Effector memory CD4-positive, alpha-beta T cell (primary cell): ENCODE results near the gene KRT2.
A peak's percentile ranks its signal among the peaks of the same experiment; 100 is the strongest.

Source experiments
- DNase-seq, 3 donors: peaks; one replicate each; pipeline ENCODE4 v3.0.0-alpha.2; 2020
- H3K27ac ChIP-seq: 2 replicates; pipeline ENCODE4 v1.7.0; 2013; ENCODE audit warnings: mild to moderate bottlenecking, low read length, moderate library complexity; ENCODE audit not compliant: insufficient read depth, poor library complexity, severe bottlenecking
- H3K27me3 ChIP-seq: replicated peaks from 2 replicates; pipeline ENCODE4 v1.7.0; 2013; ENCODE audit warnings: mild to moderate bottlenecking, low read length; ENCODE audit not compliant: insufficient read depth, control insufficient read depth, poor library complexity, severe bottlenecking
- H3K36me3 ChIP-seq: 2 replicates; pipeline ENCODE4 v1.7.0; 2013; ENCODE audit warnings: mild to moderate bottlenecking, low read length, moderate library complexity; ENCODE audit not compliant: control insufficient read depth, insufficient read depth
- H3K4me1 ChIP-seq: 2 replicates; pipeline ENCODE4 v1.7.0; 2013; ENCODE audit warnings: low read length, mild to moderate bottlenecking; ENCODE audit not compliant: control insufficient read depth, insufficient read depth, poor library complexity, severe bottlenecking
- H3K4me3 ChIP-seq: 2 replicates; pipeline ENCODE4 v1.7.0; 2013; ENCODE audit warnings: low read length, low read depth, mild to moderate bottlenecking; ENCODE audit not compliant: insufficient read depth, poor library complexity, severe bottlenecking
- H3K9me3 ChIP-seq: 2 replicates; pipeline ENCODE4 v1.7.0; 2013; ENCODE audit warnings: mild to moderate bottlenecking, low read length, moderate library complexity; ENCODE audit not compliant: control insufficient read depth

Gene KRT2

DNA sequence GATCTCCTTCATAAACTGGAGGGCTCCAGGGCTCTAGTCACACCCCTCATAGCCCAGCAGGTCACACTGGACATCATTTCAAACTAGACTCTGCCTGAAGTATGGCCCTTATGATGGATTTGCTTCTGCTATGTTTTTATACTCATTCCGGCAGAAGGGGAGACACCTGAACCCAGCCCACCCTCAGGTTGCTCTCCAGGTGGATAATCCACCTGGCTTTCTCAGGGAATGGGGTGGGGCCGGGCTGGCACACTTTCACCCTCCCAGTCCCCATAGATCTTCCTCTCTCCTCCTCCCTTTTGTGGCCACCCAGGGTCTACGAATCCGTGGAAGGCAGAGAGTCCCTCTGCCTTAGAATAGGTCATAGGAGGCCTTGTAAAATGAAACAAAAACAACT lies 23.9 kb downstream of the KRT2 start:
- Histone ChIP-seq H3K9me3 (no peaks in the 10 kb centered on the region), H3K27ac (no peak overlapping the region), H3K4me3 (no peak overlapping the region), H3K36me3 (no peaks in the 10 kb centered on the region), H3K4me1 (peaks cover 14% of the 10 kb centered on the region), H3K27me3 (no peaks in the 10 kb centered on the region)
- DNase-seq, result no peak

DNA sequence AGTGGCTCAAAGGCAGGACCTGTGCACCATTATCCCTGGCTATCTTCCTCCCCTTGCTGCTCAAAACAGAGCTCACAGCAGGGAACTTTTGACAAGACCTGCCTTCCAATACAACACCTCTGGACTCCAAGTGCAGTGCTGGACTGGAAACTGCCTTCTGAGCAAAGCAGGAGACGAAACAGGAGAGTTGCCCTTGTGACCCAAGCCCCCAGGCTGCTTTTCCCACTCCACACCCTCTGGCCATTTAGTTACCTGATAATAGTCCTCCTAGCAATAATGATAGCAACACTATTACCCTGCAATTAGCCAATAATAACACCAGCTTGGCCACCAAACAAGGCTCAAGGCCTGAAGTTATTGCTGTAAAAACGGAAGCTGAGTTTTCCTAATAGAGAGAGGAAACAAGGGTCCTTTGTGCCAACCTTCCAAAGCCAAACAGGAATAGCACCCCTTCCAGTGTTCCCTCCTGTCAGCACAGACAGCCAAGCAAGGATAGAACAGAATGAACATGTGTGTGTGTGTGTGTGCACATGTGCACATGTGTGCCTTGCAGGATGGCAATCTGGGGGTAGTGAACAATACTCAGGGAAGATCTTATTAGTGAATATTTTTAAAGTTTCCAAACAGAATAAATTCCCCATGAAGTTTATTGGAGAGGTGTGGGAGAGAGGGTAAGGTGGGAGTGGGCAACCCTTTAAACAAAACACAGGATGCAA lies 24.5 kb downstream of the KRT2 start:
- Histone ChIP-seq H3K27me3 (no peaks in the 10 kb centered on the region), H3K27ac (no peak overlapping the region)
- DNase-seq, result no peak

DNA sequence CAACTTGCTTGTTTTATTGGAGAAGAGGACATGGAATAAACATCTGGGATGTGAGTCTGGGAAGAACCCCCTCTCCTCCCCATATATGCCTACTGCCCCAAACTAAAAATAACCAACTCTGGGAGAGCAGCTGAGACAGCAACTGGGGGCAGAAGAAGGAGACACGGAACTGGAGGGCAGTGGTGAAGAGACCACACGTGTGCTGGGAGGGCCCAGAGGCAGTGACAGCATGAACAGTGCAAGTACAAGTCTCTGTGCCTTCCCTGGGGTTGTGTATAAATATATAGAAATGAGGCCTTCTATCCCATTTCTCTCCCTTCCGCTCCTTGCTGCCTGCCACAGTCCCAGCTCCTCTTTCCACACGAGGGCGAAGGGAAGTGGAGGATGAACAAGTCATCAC lies 29.7 kb downstream of the KRT2 start:
- no peaks in the 10 kb centered on the region for H3K36me3 ChIP-seq
- no peak overlapping the region for H3K27ac ChIP-seq
- H3K4me3 ChIP-seq, result no peak overlapping the region
- no peak for DNase-seq
- H3K4me1 ChIP-seq, result no peaks in the 10 kb centered on the region
- no peaks in the 10 kb centered on the region for H3K27me3 ChIP-seq
- H3K9me3 ChIP-seq, result no peaks in the 10 kb centered on the region

More for the DNA sequence above, 24.5 kb downstream of the KRT2 start:
- Histone ChIP-seq H3K4me1 (peaks cover 14% of the 10 kb centered on the region), H3K36me3 (no peaks in the 10 kb centered on the region), H3K4me3 (no peak overlapping the region), H3K9me3 (no peaks in the 10 kb centered on the region)

DNA sequence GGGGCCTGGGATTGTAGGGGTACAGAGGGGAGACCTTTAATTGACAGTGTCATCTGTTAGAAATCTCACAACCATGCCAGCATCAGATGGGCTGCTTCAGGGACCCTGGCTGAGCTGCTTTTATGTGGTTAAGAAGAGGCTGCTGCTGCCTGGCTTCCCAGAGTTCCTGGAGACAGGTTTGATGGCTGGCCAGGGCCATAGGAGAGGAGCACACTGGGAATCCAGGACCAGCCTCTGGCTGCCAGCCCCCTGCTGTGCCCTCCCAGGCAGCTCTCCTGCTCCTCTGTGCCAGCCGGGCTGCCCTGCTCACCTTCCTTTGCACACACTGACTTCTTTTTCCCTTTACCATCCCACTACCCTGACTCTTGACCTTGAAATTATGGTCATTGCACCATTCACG lies 33.1 kb downstream of the KRT2 start:
- no peaks in the 10 kb centered on the region for H3K27me3 ChIP-seq
- peaks cover 16% of the 10 kb centered on the region for H3K4me1 ChIP-seq
- no peak overlapping the region for H3K4me3 ChIP-seq
- H3K27ac ChIP-seq, result no peak overlapping the region
- no peak for DNase-seq
- no peaks in the 10 kb centered on the region for H3K36me3 ChIP-seq
- no peaks in the 10 kb centered on the region for H3K9me3 ChIP-seq

DNA sequence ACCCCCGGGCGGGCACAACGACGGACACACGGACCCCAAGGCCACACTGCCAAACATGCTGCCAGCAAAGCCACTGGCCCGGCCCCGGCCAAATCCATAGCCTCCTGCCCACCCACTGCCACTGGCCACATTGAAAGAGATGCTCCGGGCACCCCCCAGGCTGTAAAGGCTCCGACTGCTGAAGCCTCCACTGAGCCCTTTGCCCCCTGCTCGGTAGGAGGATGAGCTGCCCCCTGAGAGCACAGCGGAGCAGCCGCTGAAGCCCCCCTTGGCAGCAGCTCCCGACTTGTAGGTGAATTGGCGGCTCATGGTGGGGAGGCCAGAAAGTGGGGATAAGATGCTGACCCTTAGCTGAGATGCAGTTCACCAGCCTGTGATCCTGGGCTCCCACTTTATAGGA lies 33.8 kb downstream of the KRT2 start, which contains the start of gene KRT73:
Gene KRT73, minus strand, starts transcription at position 344 of the 400 bp plus-strand sequence. Its CDS starts 35 bp downstream, at position 309.
- DNase-seq, result no peak
- Histone ChIP-seq H3K4me1 (peaks cover 16% of the 10 kb centered on the region), H3K4me3 (no peak within 1 kb of the TSS), H3K36me3 (no peaks in the 10 kb centered on the region), H3K9me3 (no peaks in the 10 kb centered on the region), H3K27ac (no peak within 1 kb of the TSS), H3K27me3 (no peaks in the 10 kb centered on the region)

DNA sequence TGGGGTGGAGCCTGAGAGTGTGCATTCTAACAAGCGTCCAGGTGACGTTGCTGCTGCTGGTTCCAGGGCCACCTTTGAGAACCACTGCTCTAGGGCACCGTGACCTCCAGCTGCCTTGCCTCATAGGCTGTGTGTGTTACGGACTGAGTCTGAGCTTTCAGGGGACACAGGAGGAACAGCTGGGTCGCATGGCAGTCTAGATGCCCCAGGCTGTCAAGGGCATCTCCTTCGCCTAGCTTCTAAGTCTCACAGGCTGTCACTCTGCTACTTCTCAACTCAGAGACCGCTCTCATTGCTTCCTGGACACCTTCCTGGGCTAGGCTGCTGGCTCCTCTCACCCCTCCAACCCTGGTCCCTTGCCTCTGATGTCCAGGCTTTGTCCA lies 34.6 kb downstream of the KRT2 start:
- DNase-seq, result no peak
- H3K36me3 ChIP-seq, result no peaks in the 10 kb centered on the region
- H3K4me3 ChIP-seq, result no peak overlapping the region
- peaks cover 16% of the 10 kb centered on the region for H3K4me1 ChIP-seq
- no peaks in the 10 kb centered on the region for H3K9me3 ChIP-seq
- H3K27ac ChIP-seq, result no peak overlapping the region
- no peaks in the 10 kb centered on the region for H3K27me3 ChIP-seq

DNA sequence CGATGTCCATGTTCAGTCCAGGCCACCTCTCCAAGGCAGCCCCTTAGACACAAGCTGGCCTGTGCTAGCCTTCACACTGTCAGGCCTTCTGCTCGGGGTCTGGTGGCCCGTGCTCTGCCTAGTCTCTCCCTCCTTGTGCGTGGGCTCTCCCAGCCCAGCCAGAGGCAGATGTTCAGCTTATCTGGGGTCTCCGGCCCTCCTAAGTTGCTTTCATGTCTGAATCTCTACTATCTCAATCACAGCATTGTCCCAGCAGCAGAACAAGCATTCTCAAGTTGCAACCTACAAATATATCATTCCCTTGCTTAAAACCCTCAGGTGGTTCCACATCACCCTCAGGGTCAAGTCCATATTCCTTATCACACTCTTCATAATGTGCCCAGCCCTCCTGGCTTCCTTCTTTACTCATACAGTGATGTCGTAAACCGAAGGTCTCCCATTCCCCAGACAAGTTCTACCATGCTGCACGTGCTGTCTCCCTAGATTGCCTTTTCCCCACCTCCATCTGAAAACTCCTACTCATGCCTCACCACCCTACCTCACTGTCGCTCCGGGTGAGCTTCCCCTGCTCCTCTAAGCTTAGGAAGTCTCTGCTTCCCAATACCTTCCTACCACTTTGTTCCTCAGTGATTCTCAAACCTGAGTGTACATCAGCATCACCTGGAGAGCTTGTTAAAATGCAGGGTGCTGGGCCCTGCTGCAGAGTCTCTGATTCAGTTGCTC lies 35.2 kb downstream of the KRT2 start:
- no peak overlapping the region for H3K4me3 ChIP-seq
- H3K4me1 ChIP-seq, result peaks cover 16% of the 10 kb centered on the region
- no peaks in the 10 kb centered on the region for H3K9me3 ChIP-seq
- no peak overlapping the region for H3K27ac ChIP-seq
- no peak for DNase-seq
- H3K36me3 ChIP-seq, result no peaks in the 10 kb centered on the region
- H3K27me3 ChIP-seq, result no peaks in the 10 kb centered on the region

DNA sequence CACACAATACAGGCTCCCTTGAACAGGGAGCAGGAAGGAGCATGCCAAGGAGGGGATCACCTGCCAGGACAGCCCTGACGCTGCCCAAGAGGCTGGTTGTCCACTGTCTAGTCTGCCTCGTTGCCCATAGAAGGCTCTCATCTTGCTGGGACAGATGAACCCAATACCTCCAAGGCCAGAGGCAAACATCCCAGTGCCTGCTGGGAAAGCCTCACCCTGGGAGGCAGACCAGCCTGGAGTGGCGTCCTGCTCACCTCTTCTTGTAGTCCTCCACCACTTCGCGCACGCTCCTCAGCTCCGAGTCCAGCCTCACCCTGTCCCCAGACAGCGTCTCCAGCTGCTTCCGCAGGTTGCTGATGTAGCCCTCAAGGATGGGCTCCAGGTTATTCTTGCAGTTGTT lies 36.1 kb downstream of the KRT2 start:
- H3K27me3 ChIP-seq, result no peaks in the 10 kb centered on the region
- no peaks in the 10 kb centered on the region for H3K9me3 ChIP-seq
- peak overlapping the region; percentile 1 for H3K27ac ChIP-seq
- no peak for DNase-seq
- no peaks in the 10 kb centered on the region for H3K36me3 ChIP-seq
- peaks cover 16% of the 10 kb centered on the region for H3K4me1 ChIP-seq
- no peak overlapping the region for H3K4me3 ChIP-seq

DNA sequence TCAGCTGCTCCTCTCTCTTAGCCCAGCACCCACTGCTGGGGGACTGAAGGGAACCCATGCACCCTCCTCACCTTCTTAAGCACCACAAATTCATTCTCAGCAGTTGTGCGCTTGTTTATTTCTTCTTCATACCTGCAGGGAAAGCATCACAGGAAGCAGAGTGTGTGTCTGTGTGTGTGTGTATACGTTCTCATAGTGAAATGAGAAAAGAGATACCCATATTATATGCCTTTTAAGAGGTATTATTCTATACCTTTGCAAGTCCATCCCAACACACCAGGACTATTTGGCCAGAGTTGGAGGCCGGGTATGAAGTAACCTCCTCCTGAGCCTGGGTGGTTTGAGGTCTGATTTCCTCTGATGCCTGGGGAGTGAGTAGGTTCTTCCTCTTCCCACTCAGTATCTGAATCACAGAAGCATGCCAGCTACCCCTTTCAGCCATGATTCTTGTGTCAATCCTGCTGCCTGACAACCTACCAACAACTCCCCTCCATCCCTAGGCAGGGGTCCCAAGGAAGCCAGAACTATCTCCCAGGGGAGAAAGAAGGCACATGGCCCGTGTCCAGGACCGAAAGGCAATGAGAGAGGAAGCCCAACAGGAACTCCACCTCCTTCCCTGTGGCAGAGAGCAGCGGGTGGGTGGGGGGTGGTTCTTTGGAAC lies 36.7 kb downstream of the KRT2 start:
- Histone ChIP-seq H3K36me3 (no peaks in the 10 kb centered on the region), H3K4me3 (no peak overlapping the region), H3K27me3 (no peaks in the 10 kb centered on the region), H3K9me3 (no peaks in the 10 kb centered on the region), H3K27ac (peak overlapping the region; percentile 1), H3K4me1 (peaks cover 16% of the 10 kb centered on the region)
- DNase-seq, result no peak
